Activated CD4-positive, alpha-beta T cell treated with anti-CD3 and anti-CD28 coated beads for 24 hours (primary cell): ENCODE data around the gene CYP26B1.
"Not testable (repeated sequence)": the region's sequence is repeated elsewhere in the genome, so short reads cannot be mapped to it uniquely, and the experiment has no call there.

ENCODE experiments used
- DNase-seq, 2 donors: peaks; one replicate each; pipeline ENCODE4 v3.0.0-alpha.2; 2020; ENCODE audit warnings: low read depth in 2 of 2

Gene CYP26B1

GRCh38 chr2:72111061-72111460, 36.6 kb downstream of the CYP26B1 start:
- DNase-seq: no peak

- no peak for DNase-seq
These were observed 37.8 kb downstream of the CYP26B1 start for GRCh38 chr2:72109904-72110303.

- no peak for DNase-seq
These were observed 38.4 kb downstream of the CYP26B1 start for GRCh38 chr2:72109291-72109690.

- no peak for DNase-seq
These were observed 39.5 kb downstream of the CYP26B1 start for GRCh38 chr2:72108121-72108520.

GRCh38 chr2:72106978-72107377, 40.7 kb downstream of the CYP26B1 start:
- DNase-seq: no peak

GRCh38 chr2:72104821-72105588, 42.7 kb downstream of the CYP26B1 start:
- no peak for DNase-seq

- no peak for DNase-seq
These were observed 44.0 kb downstream of the CYP26B1 start for GRCh38 chr2:72103690-72104089.

GRCh38 chr2:72103161-72103560, 44.5 kb downstream of the CYP26B1 start:
- DNase-seq: no peak

GRCh38 chr2:72098935-72099334, 48.7 kb downstream of the CYP26B1 start:
- DNase-seq: no peak

- DNase-seq: no peak
These were observed 50.4 kb downstream of the CYP26B1 start for GRCh38 chr2:72097276-72097675.

- no peak for DNase-seq
These were observed 51.5 kb downstream of the CYP26B1 start for GRCh38 chr2:72096181-72096580.

GRCh38 chr2:72095364-72095763, 52.3 kb downstream of the CYP26B1 start:
- no peak for DNase-seq

- DNase-seq: no peak
These were observed 53.0 kb downstream of the CYP26B1 start for GRCh38 chr2:72094701-72095100.

- DNase-seq: no peak
These were observed 55.6 kb downstream of the CYP26B1 start for GRCh38 chr2:72092111-72092510.

GRCh38 chr2:72090781-72091482, 56.7 kb downstream of the CYP26B1 start:
- no peak for DNase-seq

GRCh38 chr2:72090271-72090720, 57.4 kb downstream of the CYP26B1 start:
- DNase-seq: no peak

GRCh38 chr2:72089537-72089936, 58.1 kb downstream of the CYP26B1 start:
- no peak for DNase-seq

- DNase-seq: no peak
These were observed 58.6 kb downstream of the CYP26B1 start for GRCh38 chr2:72089028-72089427.

GRCh38 chr2:72086871-72087633, 60.6 kb downstream of the CYP26B1 start:
- not testable (repeated sequence) for DNase-seq

- no peak for DNase-seq
These were observed 62.1 kb downstream of the CYP26B1 start for GRCh38 chr2:72085513-72085912.

- DNase-seq: no peak
These were observed 62.6 kb downstream of the CYP26B1 start for GRCh38 chr2:72085036-72085435.

- DNase-seq: no peak
These were observed 63.1 kb downstream of the CYP26B1 start for GRCh38 chr2:72084584-72084976.
